Colonic mucosa (tissue), 4 donors: Measurements from ENCODE around the gene ENG. TPM values are rescaled to one million over a fixed set of nuclear protein-coding genes. Genes with fewer than 3 reads are reported as not detected.

Experiments used
- DNase-seq: peaks from one replicate; pipeline ENCODE4 v3.0.0-alpha.2; 2020
- H3K27ac ChIP-seq: fragments of 200-600 bp; one replicate; pipeline ENCODE4 v1.8.0; 2021
- H3K27me3 ChIP-seq: fragments of 200-600 bp; one replicate; pipeline ENCODE4 v1.8.0; 2021
- H3K36me3 ChIP-seq: fragments of 200-600 bp; one replicate; pipeline ENCODE4 v1.8.0; 2021
- H3K4me1 ChIP-seq: fragments of 200-600 bp; one replicate; pipeline ENCODE4 v1.8.0; 2021; ENCODE audit warnings: mild to moderate bottlenecking
- H3K4me3 ChIP-seq: fragments of 200-600 bp; one replicate; pipeline ENCODE4 v1.8.0; 2021
- H3K9ac ChIP-seq, 2 donors: one replicate each; pipeline ENCODE4 v1.7.0; 2013; ENCODE audit warnings: control low read depth in 2 of 2, low read depth in 2 of 2, low read length in 2 of 2
- H3K9me3 ChIP-seq: fragments of 200-600 bp; one replicate; pipeline ENCODE4 v1.8.0; 2021
- intact Hi-C: fragments of 100-400 bp; cut with DNase I; formaldehyde crosslinking; loops from one replicate; pipeline ENCODE4 v1.14.1; 2022
- total RNA-seq, 2 donors: library from RNA; stranded (reverse); fragmentation: NEBNext Ultra II Directional in 1 of 2; extraction: Animal tissue kit (Norgen Biotek cat#: 25700) in 1 of 2; gene quantifications; one replicate each; pipeline ENCODE4 v1.2.1, GENCODE V29; 2021
- TF ChIP-seq, protein P1 (sequence below): fragments of 200-600 bp; IDR thresholded peaks from one replicate; pipeline ENCODE4 v1.8.0; 2022; ENCODE audit warnings: antibody characterized with exemption, mild to moderate bottlenecking
- donor health status: healthy.
- donor health status: DM: no; HTN: no; CAD: no.
- donor health status: DM: no; HTN: no; CAD: no.

ENG gene
- total RNA-seq, 2 donors from 2014 or later, result 15.4 to 34.5 TPM

DNA sequence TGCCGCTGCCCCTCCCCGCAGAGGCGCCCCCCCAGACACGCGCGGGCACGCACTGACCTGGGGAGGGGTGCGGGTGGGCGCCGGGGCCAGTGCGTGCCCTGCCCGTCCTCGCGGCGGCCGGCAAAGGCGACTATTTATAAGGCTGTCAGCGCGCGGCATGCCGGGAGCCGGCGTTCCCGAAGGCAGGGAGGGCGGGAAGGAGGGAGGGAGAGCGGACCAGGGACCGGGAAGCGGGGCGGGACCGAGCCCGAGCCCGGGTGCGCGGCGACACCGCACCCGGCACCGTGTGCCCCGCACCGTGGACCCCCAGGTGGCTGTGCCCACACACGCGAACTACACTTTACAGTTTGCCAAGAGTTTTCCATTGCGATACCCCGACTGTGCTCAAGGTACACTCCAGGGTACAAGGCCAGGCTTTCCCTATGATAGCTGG is 23.1 kb upstream of the ENG start, which contains the start of gene AK1:
AK1 (minus strand) TSS at position 110 of the 433 bp plus-strand sequence. CDS start 3,058 bp downstream, outside the sequence.
- TF ChIP-seq, protein P1, sequence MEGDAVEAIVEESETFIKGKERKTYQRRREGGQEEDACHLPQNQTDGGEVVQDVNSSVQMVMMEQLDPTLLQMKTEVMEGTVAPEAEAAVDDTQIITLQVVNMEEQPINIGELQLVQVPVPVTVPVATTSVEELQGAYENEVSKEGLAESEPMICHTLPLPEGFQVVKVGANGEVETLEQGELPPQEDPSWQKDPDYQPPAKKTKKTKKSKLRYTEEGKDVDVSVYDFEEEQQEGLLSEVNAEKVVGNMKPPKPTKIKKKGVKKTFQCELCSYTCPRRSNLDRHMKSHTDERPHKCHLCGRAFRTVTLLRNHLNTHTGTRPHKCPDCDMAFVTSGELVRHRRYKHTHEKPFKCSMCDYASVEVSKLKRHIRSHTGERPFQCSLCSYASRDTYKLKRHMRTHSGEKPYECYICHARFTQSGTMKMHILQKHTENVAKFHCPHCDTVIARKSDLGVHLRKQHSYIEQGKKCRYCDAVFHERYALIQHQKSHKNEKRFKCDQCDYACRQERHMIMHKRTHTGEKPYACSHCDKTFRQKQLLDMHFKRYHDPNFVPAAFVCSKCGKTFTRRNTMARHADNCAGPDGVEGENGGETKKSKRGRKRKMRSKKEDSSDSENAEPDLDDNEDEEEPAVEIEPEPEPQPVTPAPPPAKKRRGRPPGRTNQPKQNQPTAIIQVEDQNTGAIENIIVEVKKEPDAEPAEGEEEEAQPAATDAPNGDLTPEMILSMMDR, result no peak
- Histone ChIP-seq H3K27me3 (no peaks in the 10 kb centered on the region), H3K9me3 (no peaks in the 10 kb centered on the region), H3K4me1 (peaks cover 23% of the 10 kb centered on the region), H3K9ac (peak within 1 kb of the TSS; percentile 58 to 70), H3K4me3 (peak within 1 kb of the TSS; percentile 51), H3K27ac (peak within 1 kb of the TSS; percentile 56), H3K36me3 (no peaks in the 10 kb centered on the region)
- DNase-seq, result peak; percentile 89
- intact Hi-C loops, result loop anchor here (10.0 kb wide), 1 partner anchor 73 kb away; the partner anchor contains the start of gene FPGS

DNA sequence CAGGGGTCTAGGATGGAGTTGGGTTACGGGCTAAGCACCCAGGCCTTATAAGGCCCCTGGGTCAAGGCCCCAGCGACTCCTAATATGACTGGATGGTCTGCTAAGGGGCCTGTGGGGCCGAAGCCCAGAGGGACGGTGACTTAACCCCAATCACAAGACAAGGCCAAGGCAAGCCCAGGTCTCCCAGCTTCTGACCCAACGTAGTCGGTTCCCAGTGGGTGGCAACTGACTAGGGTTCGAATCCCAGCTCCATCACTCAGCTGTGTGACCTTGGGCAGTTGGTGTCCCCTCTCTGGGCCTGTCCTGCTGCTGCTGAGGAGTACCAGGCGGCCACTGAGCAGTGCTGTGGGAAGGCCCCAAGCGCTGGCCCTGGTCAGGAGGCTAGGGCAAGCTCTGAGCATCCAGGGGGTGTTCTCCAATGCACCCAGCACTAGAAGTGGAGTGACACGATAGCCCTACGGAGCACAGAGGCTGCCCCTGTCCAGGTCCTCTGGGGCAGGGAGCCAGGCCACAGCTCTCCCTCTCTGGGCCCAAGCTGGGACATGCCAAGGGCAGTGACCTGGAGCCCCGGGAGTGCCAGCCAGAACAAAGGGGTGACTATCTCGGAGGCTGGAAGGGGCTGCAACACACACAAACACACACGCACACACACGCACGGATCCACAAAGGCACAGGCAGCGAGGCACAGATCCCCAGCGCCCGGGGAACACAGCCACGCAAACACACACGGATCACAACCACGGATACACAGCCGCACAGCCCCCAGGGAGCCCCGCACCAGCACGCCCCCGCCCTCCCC is 22.5 kb upstream of the ENG start:
- TF ChIP-seq, protein P1, result no peak
- H3K4me1 ChIP-seq, result peaks cover 23% of the 10 kb centered on the region
- no peaks in the 10 kb centered on the region for H3K36me3 ChIP-seq
- peak overlapping the region; percentile 56 for H3K27ac ChIP-seq
- peak; percentile 36 for DNase-seq
- no peaks in the 10 kb centered on the region for H3K27me3 ChIP-seq
- no peaks in the 10 kb centered on the region for H3K9me3 ChIP-seq
- H3K4me3 ChIP-seq, result peak overlapping the region; percentile 51
- peak overlapping the region; percentile 58 to 70 for H3K9ac ChIP-seq
- intact Hi-C loops, result loop anchor here (10.0 kb wide), 1 partner anchor 72 kb away; the partner anchor contains the start of gene FPGS

DNA sequence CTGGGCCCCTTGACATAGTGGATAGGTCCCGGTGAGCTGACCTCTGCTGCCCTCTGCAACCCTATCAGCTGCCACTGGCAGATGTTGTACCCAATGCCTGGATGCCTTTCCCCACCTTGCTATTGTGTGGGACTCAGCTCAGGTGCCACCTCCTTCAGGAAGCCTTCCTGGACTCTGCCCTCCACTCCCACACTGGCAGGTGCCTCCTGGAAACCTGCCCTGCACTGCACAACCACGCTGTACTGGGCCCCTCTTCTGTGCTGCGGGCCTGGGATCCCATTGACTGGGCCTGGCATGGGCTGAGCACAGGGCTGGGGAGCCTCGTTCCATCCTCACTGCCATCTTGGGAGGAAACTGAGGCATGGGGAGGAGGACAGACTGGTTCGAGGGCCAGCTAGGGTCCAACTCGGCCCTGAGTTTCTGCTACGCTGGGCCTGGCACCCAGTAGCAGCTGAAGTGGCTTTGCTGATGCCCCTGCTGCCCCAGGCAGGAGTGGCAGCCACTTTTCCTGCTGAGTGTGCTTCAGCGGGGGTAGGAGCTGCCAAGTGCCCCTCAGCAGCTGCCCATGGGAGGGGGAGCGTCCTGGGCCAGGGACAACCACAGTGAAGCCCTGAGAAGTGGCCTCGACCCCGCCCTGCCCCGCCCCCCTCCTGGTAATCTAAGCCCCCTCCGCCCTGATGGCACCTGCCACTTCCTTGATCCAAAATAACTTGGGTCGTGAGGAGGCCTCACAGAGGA is 21.7 kb upstream of the ENG start:
- intact Hi-C loops, result loop anchor here (10.0 kb wide), 1 partner anchor 71 kb away; the partner anchor contains the start of gene FPGS
- no peaks in the 10 kb centered on the region for H3K9me3 ChIP-seq
- TF ChIP-seq, protein P1, result no peak
- no peaks in the 10 kb centered on the region for H3K36me3 ChIP-seq
- peak overlapping the region; percentile 56 for H3K27ac ChIP-seq
- DNase-seq, result peak; percentile 74
- H3K27me3 ChIP-seq, result no peaks in the 10 kb centered on the region
- no peak overlapping the region for H3K4me3 ChIP-seq
- peaks cover 23% of the 10 kb centered on the region for H3K4me1 ChIP-seq
- H3K9ac ChIP-seq, result peak overlapping the region; percentile 58 to 59

DNA sequence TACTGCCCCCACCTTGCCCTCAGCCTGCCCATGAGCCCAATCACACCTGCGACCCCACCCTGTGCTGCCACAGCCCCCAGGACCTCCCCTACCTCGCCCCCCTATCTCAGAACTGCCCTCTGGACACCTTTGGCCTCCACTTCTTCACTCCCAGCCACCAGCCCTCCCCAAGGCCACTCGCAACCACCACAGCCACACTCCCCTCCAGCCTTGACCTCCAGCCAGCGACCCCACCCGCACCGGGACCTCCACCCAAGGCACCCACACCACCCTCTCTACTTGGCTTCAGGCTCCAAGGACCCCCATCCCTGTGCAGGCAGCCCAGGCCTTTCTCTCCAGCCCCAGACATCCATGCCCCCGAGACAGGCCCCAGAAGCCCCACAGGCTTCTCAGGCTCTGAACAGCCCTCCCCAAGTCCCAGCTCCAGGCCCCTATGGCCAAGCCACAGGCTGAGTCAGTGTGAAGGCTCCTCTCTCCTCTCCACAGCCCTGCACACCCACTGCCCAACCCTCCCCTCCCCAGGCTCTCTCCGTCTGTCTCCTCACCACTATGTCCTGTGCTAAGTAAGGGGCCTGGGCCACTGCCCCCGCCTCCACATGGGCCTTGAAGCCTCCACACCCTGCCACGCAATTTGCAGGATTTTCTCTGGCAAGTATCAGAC is 21.0 kb upstream of the ENG start:
- peak overlapping the region; percentile 50 to 59 for H3K9ac ChIP-seq
- no peak for DNase-seq
- H3K4me3 ChIP-seq, result no peak overlapping the region
- H3K4me1 ChIP-seq, result peaks cover 23% of the 10 kb centered on the region
- H3K27ac ChIP-seq, result peak overlapping the region; percentile 27
- no peaks in the 10 kb centered on the region for H3K9me3 ChIP-seq
- intact Hi-C loops, result loop anchor here (10.0 kb wide), 1 partner anchor 71 kb away; the partner anchor contains the start of gene FPGS
- no peaks in the 10 kb centered on the region for H3K36me3 ChIP-seq
- H3K27me3 ChIP-seq, result no peaks in the 10 kb centered on the region
- TF ChIP-seq, protein P1, result no peak
